Stimulated activated CD4-positive, alpha-beta T cell treated with anti-CD3 and anti-CD28 coated beads, Interleukin-2, amount 100 ng/mL, for 24 hours (primary cell): ENCODE data around the gene HLA-A.
"Not testable (repeated sequence)": the region's sequence is repeated elsewhere in the genome, so short reads cannot be mapped to it uniquely, and the experiment has no call there.

Source experiments
- DNase-seq, 2 donors: peaks; one replicate each; pipeline ENCODE4 v3.0.0-alpha.2; 2020

HLA-A gene

DNA sequence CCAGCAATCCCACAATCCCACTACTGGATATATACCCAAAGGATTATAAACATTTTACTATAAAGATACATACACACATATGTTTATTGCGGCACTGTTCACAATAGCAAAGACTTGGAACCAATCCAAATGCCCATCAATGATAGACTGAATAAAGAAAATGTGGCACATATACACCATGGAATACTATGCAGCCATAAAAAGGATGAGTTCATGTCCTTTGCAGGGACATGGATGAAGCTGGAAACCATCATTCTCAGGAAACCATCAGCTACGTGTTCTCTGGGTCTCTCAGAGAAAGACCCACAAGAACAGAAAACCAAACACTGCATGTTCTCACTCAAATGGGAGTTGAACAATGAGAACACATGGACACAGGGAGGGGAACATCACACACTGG lies 21.4 kb downstream of the HLA-A start:
- not testable (repeated sequence) for DNase-seq

DNA sequence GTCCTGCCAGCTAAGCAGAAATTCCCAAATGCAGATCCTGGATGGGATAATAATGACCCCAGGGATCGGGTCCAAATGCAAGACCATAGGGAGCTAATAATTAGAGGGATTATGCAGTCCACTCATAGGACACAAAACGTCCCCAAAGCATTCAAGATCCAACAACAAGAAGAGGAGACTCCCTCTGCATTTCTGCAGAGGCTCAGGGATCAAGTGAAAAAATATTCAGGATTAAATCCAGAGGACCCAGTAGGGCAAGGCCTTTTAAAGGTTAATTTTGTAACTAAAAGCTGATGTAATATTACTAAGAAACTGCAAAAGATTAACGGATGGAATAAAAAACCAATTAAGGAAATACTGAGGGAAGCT lies 22.2 kb downstream of the HLA-A start:
- DNase-seq = no peak

- DNase-seq = peak; percentile 68 to 77
Measured at GRCh38 chr6:29964887-29965562, 22.7 kb downstream of the HLA-A start.

DNA sequence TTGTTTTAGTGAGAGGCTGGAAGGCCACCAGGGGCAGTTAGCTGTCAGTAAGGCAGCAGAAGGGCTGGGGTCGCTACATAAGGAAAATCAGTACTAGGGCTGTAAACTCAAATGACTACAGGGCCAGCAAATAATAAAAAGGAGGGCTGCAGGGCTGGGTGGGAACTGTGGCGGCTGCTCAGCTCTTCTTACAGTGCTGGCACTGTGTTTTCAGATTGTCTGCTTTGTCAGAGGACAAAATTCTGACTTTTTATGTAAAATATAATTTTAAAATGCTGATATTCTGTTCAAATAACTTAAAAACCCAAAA lies 23.2 kb downstream of the HLA-A start:
- DNase-seq = no peak

DNA sequence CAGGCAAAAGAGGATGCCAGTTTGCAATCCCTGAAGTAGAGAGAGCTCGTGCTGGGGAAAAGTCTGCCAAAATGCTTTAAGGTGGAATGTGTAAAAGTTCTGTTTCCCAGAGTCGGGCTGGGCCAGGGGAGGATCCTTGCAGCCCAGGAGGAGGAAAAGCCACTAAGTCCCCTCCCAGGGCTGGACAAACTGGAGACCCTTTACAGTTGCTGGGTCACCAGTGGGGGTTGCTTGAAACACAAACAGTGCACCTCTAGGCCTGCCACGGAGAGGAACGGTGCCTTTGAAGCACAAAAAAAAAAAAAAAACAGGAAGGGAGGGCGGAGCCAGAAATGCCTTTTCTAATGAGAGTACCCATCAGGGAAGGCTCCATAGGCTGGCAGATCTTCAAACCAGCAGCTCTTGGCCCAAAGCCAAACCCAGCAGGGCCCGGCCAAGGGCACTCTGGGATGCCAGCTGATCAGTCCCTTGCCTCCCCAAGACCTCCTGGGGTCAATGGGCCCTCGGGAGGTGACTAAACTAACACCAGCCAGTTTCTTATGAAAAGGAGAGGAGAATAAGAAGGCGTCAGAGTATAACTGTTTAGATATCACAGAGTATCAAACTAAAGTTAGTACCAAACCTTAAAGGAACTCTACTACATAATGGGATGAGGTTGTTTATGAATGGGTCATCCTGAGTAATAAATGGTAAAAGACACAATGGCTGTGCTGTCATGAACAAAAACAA lies 23.7 kb downstream of the HLA-A start:
- DNase-seq = peak; percentile 45 to 52

GRCh38 chr6:29967379-29968010 lies 25.2 kb downstream of the HLA-A start:
- DNase-seq = no peak

- DNase-seq = no peak
Measured at GRCh38 chr6:29968130-29968529, 25.8 kb downstream of the HLA-A start.

DNA sequence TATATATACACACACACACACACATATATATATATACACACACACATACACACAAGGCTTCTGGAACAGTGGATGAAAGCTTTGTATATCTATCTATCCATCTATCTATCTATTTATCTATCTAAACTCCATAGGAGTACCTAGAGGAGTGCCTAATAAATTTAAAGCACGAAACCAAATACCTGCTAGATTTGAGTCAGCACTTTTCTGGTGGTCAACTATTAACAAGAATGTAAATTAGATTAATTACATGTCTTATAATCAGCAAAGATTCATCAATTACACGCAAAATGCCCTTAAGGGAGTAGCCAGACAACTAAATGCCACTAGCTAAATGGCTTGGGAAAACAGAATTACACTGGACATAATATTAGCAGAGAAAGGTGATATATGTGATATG lies 26.6 kb downstream of the HLA-A start:
- no peak for DNase-seq

DNA sequence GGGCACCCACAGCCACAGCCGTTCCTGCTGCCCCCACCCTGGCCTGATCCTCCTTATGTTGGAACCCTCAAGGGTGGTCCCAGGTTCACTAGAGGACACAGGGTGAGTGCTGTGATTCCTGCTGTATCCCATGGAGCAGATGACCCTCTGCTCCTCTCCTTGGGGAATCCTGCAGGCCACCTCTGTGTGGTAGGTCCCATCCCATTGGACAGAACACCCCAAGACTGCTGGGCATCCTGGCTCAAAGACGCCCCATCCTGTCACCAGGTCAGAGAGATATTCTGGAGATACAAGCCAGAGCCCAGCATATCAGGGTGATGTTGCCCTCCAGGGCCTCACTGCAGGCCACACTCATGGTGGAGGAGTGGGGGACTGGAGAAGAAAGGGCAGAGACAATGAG lies 28.4 kb downstream of the HLA-A start:
- no peak for DNase-seq

GRCh38 chr6:29974901-29975560 lies 32.7 kb downstream of the HLA-A start:
- no peak for DNase-seq

DNA sequence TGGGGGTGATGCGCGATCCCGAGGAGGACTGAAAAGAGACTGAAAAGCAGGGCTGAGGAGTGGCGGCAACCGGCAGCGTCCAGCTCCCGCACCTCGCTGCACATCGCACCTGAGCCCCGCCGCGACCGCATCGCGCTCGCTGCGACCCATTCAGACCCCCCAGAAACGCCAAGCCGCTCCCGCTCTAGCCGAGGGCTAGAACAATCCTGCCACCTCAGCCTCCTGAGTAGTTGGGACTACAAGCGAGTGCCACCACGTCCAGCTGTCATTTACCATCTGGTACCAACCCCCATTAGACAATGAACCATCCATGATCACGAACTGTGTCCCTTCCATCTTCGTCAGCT lies 33.2 kb downstream of the HLA-A start:
- no peak for DNase-seq

DNA sequence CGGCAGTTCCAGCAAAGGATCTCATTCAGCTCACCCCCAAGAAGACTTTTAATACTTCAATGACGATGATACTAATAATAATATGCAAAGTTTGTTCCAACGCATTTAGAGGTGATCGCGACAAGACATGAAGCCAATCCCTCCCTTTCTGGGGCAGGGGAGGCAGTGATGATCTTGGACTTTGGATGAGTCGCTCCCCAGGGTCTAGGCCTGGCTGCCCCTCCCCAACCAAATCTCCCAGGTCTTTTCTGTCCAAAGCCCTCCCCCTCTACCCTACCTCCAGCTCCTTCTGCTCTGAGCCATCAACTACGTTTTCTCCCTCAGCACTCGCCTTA lies 33.9 kb downstream of the HLA-A start:
- no peak for DNase-seq

- peak; percentile 54 to 66 for DNase-seq
Measured at GRCh38 chr6:29976588-29977424, 34.5 kb downstream of the HLA-A start.

DNA sequence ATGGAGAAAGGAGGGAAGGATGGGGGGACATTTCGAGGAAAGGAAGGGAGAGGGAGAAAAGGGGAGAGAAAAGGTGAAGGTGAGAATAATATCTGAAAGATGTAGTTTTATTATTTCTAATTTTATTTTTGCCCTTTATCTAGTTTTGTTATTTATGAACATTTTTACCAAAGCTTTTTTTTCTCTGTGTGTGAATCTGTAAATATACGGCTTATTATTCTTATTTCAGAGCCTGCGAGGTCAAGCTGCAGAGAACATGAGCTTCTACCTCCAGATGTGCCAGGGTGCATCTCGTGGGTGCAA lies 35.0 kb downstream of the HLA-A start:
- no peak for DNase-seq

GRCh38 chr6:29980013-29980412 lies 37.7 kb downstream of the HLA-A start:
- not testable (repeated sequence) for DNase-seq

DNA sequence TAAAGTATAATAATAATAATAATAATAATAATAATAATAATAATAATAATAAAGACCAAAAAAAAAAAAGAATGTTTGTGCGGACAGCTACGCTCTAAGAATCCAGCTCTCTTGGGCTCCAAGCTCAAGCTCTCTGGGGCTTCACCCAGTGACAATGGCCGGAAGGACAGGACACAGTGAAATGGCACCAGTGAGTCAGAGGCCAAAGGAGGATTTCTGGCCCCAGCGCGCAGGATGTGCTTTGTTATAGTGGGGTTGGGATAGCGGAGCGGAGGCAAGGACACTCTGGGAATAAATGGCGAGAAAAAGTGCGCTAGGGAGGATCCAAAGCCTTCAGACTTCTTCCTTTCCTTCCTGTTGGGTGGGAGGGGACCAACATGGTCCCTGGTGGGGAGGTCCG lies 38.2 kb downstream of the HLA-A start:
- DNase-seq = no peak

- no peak for DNase-seq
Measured at GRCh38 chr6:29981211-29981812, 39.0 kb downstream of the HLA-A start.

DNA sequence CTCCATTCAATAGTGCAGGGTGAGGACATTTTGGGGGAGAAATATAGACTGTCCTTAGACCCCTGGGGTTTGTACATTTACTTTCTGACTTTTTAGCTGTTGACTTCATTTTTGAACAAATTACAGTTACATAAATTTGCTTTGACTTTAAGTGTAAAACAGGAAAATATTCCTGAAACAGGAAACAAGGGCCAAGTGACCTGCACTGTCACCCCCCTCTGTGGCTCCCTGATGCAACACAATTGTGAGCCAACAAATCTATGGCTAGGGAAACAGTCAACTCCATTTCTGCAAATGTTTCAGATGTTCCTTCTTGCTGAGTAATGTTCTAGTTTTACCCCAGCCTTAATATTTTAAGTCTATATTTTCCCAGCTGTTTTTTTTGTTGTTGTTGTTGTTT lies 39.8 kb downstream of the HLA-A start:
- DNase-seq = no peak

DNA sequence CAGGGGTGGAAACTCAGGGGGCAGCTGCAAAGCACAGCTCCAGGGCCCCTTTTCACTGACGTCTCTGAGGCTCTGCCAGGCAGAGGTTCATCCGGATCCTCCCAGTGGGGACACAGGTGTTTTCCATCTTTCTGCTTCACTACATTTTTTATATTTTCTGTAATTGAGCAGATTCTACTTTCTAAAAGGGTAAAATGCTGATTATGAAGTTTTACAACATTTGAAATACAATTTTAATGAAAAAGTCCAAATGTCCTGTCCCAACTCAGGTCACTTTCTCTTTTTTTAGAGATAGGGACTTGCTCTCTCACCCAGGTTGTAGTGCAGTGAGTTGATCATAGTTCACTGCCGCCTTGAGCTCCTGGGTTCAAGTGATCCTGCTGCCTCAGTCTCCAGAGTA lies 41.9 kb downstream of the HLA-A start:
- no peak for DNase-seq

DNA sequence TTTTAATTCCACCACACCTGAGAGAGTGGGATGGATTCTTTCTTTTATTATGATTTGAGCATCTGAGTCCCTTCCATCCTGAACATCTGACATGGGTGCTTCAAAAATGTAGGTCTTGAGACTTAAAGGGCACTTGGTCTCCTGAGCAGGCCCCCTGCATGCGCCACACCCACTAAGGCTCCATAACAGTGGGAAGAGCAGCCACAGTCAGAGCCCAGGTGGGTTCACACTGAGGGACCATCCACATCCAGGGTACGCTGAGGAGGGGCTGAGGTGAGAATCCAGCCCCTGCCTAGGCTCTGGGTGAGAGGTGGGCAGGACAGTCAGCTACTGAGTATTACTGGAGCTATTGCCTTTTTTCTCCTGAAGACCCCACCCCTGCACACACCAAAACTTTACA lies 42.7 kb downstream of the HLA-A start:
- no peak for DNase-seq

GRCh38 chr6:29986179-29986781 lies 43.9 kb downstream of the HLA-A start:
- no peak for DNase-seq

- no peak for DNase-seq
Measured at GRCh38 chr6:29989211-29989610, 46.9 kb downstream of the HLA-A start.

DNA sequence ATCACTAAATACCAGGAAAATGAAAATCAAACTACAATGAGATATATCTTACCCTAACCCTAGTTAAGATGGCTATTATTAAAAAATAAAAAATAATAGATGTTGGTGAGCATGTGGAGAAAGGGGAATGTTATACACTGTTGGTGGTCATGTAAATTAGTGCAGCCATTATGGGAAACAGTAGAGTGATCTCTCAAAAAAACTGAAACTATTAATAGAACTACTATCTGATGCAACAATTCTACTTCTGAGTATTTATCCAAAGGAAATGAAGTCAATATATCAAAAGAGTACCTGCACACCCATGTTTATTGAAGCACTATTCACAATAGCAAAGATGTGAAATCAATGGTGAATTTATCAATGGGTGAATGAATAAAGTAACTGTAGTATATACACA lies 48.6 kb downstream of the HLA-A start:
- no peak for DNase-seq
